Measurements from ENCODE around the gene VPS26C. TPM values are rescaled to one million over a fixed set of nuclear protein-coding genes. Genes with fewer than 3 reads are reported as not detected.

Gene VPS26C
- total RNA-seq (2021) (55.0 to 62.8 TPM (median 56.7 TPM) in 3 replicates), Bru-seq, nascent RNA (percentile 87 among the genes with signal in this experiment)
- long read RNA-seq, experiment 1, transcript VPS26C-201 (8 exons, 3,256 nt): major isoform, 165 of 282 reads
- long read RNA-seq, experiment 1, transcript VPS26C-207 (7 exons, 937 nt): minor isoform, 23 of 282 reads
- long read RNA-seq, experiment 1, transcript VPS26C-213 (2 exons, 959 nt): minor isoform, 15 of 282 reads
- long read RNA-seq, experiment 1, transcript VPS26C-204 (5 exons, 821 nt): minor isoform, 12 of 282 reads
- long read RNA-seq, experiment 1, partial matches to known transcripts: 21 of 282 reads
- long read RNA-seq, experiment 1, other reads (novel, unspliced or antisense): 46 of 282 reads
- long read RNA-seq, experiment 2, transcript VPS26C-213 (2 exons, 959 nt): minor isoform, 7 of 85 reads
- long read RNA-seq, experiment 2, transcript VPS26C-207 (7 exons, 937 nt): minor isoform, 6 of 85 reads
- long read RNA-seq, experiment 2, transcript VPS26C-201 (8 exons, 3,256 nt): major isoform, 20 of 85 reads
- long read RNA-seq, experiment 2, partial matches to known transcripts: 4 of 85 reads
- long read RNA-seq, experiment 2, other reads (novel, unspliced or antisense): 46 of 85 reads
- long read RNA-seq, experiment 3, transcript VPS26C-213 (2 exons, 959 nt): major isoform, 39 of 81 reads
- long read RNA-seq, experiment 3, transcript VPS26C-201 (8 exons, 3,256 nt): minor isoform, 23 of 81 reads
- long read RNA-seq, experiment 3, partial matches to known transcripts: 6 of 81 reads
- long read RNA-seq, experiment 3, other reads (novel, unspliced or antisense): 9 of 81 reads

DNA sequence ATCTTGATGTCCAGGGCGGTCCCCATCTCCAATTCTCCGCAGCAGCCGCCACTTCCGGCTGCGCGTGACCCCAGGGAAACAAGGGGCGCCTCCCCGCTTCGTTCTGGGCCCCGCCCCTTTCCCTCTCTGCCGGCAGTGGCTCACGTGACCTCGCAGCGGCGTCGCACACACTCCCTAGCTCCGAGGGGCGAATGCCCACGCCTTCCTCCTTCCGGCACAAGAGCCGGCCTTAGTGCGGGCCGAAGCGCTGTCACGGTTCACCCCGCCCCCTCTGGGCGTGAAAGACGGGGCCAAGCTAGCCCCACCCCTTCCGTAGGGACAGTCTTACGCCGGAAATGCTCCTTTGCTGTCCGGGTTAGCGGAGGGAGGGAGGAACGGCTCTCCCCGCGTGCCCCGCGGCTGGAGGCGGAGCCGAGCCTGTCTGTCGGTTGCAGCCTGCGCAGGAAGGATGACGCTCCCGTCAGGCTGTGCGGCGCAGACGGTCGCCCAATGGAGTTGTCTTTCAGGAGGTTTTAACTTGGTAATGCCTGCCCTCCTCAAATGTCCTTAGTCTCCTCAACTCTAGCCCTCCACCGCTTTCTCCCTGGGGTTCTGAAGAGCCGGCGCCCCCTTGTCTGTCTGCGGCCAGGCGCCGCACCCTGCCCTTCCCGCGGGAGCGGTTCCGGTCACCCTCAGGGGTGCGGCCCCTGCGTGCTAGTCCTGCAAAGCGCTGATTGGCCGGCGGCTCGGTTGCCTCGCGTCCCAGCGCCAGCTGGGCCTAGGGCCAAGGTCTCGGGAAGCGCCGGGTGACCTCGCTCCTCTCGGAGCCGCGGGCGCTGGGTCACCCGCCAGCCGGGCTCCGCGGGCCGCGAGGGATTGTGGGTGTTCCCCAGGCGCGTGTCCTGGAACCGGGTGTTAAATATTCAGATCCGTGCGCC, at the start of gene VPS26C:
VPS26C (minus strand) TSS at position 66 of the 917 bp plus-strand sequence; CDS start at position 26, 40 bp downstream.
- Mint-ChIP-seq H3K27me3 (ENCODE audit: low read depth) (no peaks in the 10 kb centered on the region), H3K27ac (peak within 1 kb of the TSS; percentile 99), H3K4me3 (peak within 1 kb of the TSS; percentile 93), H3K9me3 (peaks cover 15% of the 10 kb centered on the region), H3K36me3 (peaks cover 4% of the 10 kb centered on the region), H3K4me1 (peaks cover 42% of the 10 kb centered on the region)
- ATAC-seq (peak; percentile 90), DNase-seq (ENCODE audit: low spot score) (peak; percentile 98)
- POLR2A ChIA-PET: interaction anchor here (0.7 to 2.4 kb wide), 10 partner anchors 10 to 359 kb away, joined by 3 to 15 read pairs (median 4); partner anchors contain the start of gene DYRK1A
- CTCF ChIA-PET: interaction anchor here (0.9 to 1.6 kb wide), 7 partner anchors 98 to 445 kb away, joined by 3 to 4 read pairs (median 3); no protein-coding TSS in a partner anchor
- TF ChIP-seq FOXP1 (CRISPR knock-in tag; IDR thresholded peaks at IDR 0.05; ENCODE audit: borderline replicate concordance) (0 out of 2 replicates have a peak, but pooled peaks have one; percentile 51), NFYB (CRISPR knock-in tag; conservative IDR thresholded peaks at IDR 0.05; ENCODE audit: low read depth) (0 out of 2 replicates have a peak, but pooled peaks have one; percentile 42), FOXK1 (CRISPR knock-in tag; IDR thresholded peaks at IDR 0.05) (peak; percentile 80), E2F5 (CRISPR knock-in tag; IDR thresholded peaks at IDR 0.05) (peak; percentile 86; the same call in 1 of the 2 replicates), ZNF232 (CRISPR knock-in tag; IDR thresholded peaks at IDR 0.05) (peak; percentile 63; the same call in 1 of the 2 replicates), SMAD3 (CRISPR knock-in tag; IDR thresholded peaks at IDR 0.05; ENCODE audit: borderline replicate concordance) (peak; percentile 63; the same call in 1 of the 2 replicates), TEAD1 (CRISPR knock-in tag; IDR thresholded peaks at IDR 0.05) (peak; percentile 69), CREM (CRISPR knock-in tag; IDR thresholded peaks at IDR 0.05) (peak; percentile 76), NFE2L1 (CRISPR knock-in tag; IDR thresholded peaks at IDR 0.05) (0 out of 2 replicates have a peak, but pooled peaks have one; percentile 25), SP1 (CRISPR knock-in tag; conservative IDR thresholded peaks at IDR 0.05) (peak; percentile 95), NR3C1 (CRISPR knock-in tag; conservative IDR thresholded peaks at IDR 0.05; ENCODE audit: low read depth) (no peak), NR1H2 (CRISPR knock-in tag; IDR thresholded peaks at IDR 0.05) (0 out of 2 replicates have a peak, but pooled peaks have one; percentile 27), ETV6 (CRISPR knock-in tag; IDR thresholded peaks at IDR 0.05) (peak; percentile 57; the same call in 1 of the 2 replicates), FOXJ3 (CRISPR knock-in tag; IDR thresholded peaks at IDR 0.05; ENCODE audit: borderline replicate concordance) (no peak), ZNF317 (CRISPR knock-in tag; IDR thresholded peaks at IDR 0.05; ENCODE audit: borderline replicate concordance, low read depth) (no peak), KAT7 (CRISPR knock-in tag; IDR thresholded peaks at IDR 0.05; ENCODE audit: borderline replicate concordance) (0 out of 2 replicates have a peak, but pooled peaks have one; percentile 64), TCF7 (CRISPR knock-in tag; IDR thresholded peaks at IDR 0.05; ENCODE audit: low read depth) (peak; percentile 79; the same call in 1 of the 2 replicates)
- TF ChIP-seq, protein P1, sequence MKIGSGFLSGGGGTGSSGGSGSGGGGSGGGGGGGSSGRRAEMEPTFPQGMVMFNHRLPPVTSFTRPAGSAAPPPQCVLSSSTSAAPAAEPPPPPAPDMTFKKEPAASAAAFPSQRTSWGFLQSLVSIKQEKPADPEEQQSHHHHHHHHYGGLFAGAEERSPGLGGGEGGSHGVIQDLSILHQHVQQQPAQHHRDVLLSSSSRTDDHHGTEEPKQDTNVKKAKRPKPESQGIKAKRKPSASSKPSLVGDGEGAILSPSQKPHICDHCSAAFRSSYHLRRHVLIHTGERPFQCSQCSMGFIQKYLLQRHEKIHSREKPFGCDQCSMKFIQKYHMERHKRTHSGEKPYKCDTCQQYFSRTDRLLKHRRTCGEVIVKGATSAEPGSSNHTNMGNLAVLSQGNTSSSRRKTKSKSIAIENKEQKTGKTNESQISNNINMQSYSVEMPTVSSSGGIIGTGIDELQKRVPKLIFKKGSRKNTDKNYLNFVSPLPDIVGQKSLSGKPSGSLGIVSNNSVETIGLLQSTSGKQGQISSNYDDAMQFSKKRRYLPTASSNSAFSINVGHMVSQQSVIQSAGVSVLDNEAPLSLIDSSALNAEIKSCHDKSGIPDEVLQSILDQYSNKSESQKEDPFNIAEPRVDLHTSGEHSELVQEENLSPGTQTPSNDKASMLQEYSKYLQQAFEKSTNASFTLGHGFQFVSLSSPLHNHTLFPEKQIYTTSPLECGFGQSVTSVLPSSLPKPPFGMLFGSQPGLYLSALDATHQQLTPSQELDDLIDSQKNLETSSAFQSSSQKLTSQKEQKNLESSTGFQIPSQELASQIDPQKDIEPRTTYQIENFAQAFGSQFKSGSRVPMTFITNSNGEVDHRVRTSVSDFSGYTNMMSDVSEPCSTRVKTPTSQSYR (CRISPR knock-in tag; IDR thresholded peaks at IDR 0.05): no peak; the same call in 1 of the 2 replicates
- TF ChIP-seq, protein P2, sequence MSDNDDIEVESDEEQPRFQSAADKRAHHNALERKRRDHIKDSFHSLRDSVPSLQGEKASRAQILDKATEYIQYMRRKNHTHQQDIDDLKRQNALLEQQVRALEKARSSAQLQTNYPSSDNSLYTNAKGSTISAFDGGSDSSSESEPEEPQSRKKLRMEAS (CRISPR knock-in tag; IDR thresholded peaks at IDR 0.05): peak; percentile 84
- TF ChIP-seq, protein P3, sequence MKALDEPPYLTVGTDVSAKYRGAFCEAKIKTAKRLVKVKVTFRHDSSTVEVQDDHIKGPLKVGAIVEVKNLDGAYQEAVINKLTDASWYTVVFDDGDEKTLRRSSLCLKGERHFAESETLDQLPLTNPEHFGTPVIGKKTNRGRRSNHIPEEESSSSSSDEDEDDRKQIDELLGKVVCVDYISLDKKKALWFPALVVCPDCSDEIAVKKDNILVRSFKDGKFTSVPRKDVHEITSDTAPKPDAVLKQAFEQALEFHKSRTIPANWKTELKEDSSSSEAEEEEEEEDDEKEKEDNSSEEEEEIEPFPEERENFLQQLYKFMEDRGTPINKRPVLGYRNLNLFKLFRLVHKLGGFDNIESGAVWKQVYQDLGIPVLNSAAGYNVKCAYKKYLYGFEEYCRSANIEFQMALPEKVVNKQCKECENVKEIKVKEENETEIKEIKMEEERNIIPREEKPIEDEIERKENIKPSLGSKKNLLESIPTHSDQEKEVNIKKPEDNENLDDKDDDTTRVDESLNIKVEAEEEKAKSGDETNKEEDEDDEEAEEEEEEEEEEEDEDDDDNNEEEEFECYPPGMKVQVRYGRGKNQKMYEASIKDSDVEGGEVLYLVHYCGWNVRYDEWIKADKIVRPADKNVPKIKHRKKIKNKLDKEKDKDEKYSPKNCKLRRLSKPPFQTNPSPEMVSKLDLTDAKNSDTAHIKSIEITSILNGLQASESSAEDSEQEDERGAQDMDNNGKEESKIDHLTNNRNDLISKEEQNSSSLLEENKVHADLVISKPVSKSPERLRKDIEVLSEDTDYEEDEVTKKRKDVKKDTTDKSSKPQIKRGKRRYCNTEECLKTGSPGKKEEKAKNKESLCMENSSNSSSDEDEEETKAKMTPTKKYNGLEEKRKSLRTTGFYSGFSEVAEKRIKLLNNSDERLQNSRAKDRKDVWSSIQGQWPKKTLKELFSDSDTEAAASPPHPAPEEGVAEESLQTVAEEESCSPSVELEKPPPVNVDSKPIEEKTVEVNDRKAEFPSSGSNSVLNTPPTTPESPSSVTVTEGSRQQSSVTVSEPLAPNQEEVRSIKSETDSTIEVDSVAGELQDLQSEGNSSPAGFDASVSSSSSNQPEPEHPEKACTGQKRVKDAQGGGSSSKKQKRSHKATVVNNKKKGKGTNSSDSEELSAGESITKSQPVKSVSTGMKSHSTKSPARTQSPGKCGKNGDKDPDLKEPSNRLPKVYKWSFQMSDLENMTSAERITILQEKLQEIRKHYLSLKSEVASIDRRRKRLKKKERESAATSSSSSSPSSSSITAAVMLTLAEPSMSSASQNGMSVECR (CRISPR knock-in tag; IDR thresholded peaks at IDR 0.05; ENCODE audit: borderline replicate concordance): peak; percentile 71; the same call in 1 of the 2 replicates
- TF ChIP-seq, protein P4, sequence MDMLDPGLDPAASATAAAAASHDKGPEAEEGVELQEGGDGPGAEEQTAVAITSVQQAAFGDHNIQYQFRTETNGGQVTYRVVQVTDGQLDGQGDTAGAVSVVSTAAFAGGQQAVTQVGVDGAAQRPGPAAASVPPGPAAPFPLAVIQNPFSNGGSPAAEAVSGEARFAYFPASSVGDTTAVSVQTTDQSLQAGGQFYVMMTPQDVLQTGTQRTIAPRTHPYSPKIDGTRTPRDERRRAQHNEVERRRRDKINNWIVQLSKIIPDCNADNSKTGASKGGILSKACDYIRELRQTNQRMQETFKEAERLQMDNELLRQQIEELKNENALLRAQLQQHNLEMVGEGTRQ (CRISPR knock-in tag; IDR thresholded peaks at IDR 0.05): peak; percentile 97
